Neural progenitor cell (in vitro differentiated cells): ENCODE measurements around the gene POU2F2. TPM values are rescaled to one million over a fixed set of nuclear protein-coding genes. Genes with fewer than 3 reads are reported as not detected.

Experiments
- DNase-seq: peaks from one replicate; pipeline ENCODE4 v3.0.0-alpha.2; 2016; ENCODE audit warnings: low spot score
- H2AFZ ChIP-seq: fragments of 200-600 bp; sonication (generic); replicated peaks from 2 replicates; pipeline ENCODE4 v1.6.1; 2016; ENCODE audit warnings: antibody characterized with exemption
- H3F3A ChIP-seq: fragments of 200-600 bp; sonication (generic); 2 replicates; pipeline ENCODE4 v1.6.1; 2016; ENCODE audit warnings: antibody characterized with exemption, low read depth
- H3K27ac ChIP-seq: fragments of 200-600 bp; sonication (generic); 2 replicates; pipeline ENCODE4 v1.5.1; 2016; ENCODE audit warnings: mild to moderate bottlenecking
- H3K27me3 ChIP-seq: fragments of 200-600 bp; sonication (generic); 2 replicates; pipeline ENCODE4 v1.6.1; 2016; ENCODE audit warnings: mild to moderate bottlenecking, moderate library complexity
- H3K36me3 ChIP-seq: fragments of 200-600 bp; sonication (generic); 2 replicates; pipeline ENCODE4 v1.5.1; 2016
- H3K4me1 ChIP-seq: fragments of 200-600 bp; sonication (generic); 2 replicates; pipeline ENCODE4 v1.6.1; 2016; ENCODE audit warnings: mixed run types
- H3K4me2 ChIP-seq: fragments of 200-600 bp; sonication (generic); 2 replicates; pipeline ENCODE4 v1.6.1; 2016
- H3K4me3 ChIP-seq: fragments of 200-600 bp; sonication (generic); 2 replicates; pipeline ENCODE4 v1.5.1; 2016
- H3K79me2 ChIP-seq: fragments of 200-600 bp; sonication (generic); 2 replicates; pipeline ENCODE4 v1.6.1; 2016; ENCODE audit warnings: low read depth
- H3K9ac ChIP-seq: fragments of 200-600 bp; sonication (generic); 2 replicates; pipeline ENCODE4 v1.6.1; 2016
- H3K9me3 ChIP-seq: fragments of 200-600 bp; sonication (generic); 2 replicates; pipeline ENCODE4 v1.5.1; 2016; ENCODE audit warnings: low read depth
- H4K20me1 ChIP-seq: fragments of 200-600 bp; sonication (generic); 2 replicates; pipeline ENCODE4 v1.6.1; 2016; ENCODE audit warnings: low read depth
- H3K27ac Mint-ChIP-seq: 3 replicates; pipeline ENCODE4 v1.8.0; 2021; ENCODE audit warnings: mixed read lengths
- H3K27me3 Mint-ChIP-seq: 2 replicates; pipeline ENCODE4 v1.8.0; 2022; ENCODE audit warnings: low read depth, mild to moderate bottlenecking, inconsistent platforms, moderate library complexity, mixed read lengths; ENCODE audit not compliant: insufficient read depth
- H3K36me3 Mint-ChIP-seq: 3 replicates; pipeline ENCODE4 v1.8.0; 2021; ENCODE audit warnings: mixed read lengths
- H3K4me1 Mint-ChIP-seq: 3 replicates; pipeline ENCODE4 v1.8.0; 2021; ENCODE audit warnings: mixed read lengths
- H3K4me3 Mint-ChIP-seq: 3 replicates; pipeline ENCODE4 v1.8.0; 2021; ENCODE audit warnings: mild to moderate bottlenecking, moderate library complexity, mixed read lengths
- H3K9me3 Mint-ChIP-seq: 3 replicates; pipeline ENCODE4 v1.8.0; 2020; ENCODE audit warnings: mixed read lengths
- CTCF ChIP-seq: fragments of 200-600 bp; sonication (generic); IDR thresholded peaks from 2 replicates; pipeline ENCODE4 v1.5.1; 2017; ENCODE audit warnings: antibody characterized with exemption, mild to moderate bottlenecking
- EZH2 ChIP-seq: fragments of 200-600 bp; sonication (generic); IDR thresholded peaks from 2 replicates; pipeline ENCODE4 v1.6.1; 2017; ENCODE audit warnings: antibody characterized with exemption, mild to moderate bottlenecking, moderate library complexity
- EZH2phosphoT487 ChIP-seq: fragments of 200-600 bp; sonication (generic); IDR thresholded peaks from 2 replicates; pipeline ENCODE4 v1.6.1; 2017; ENCODE audit warnings: antibody characterized with exemption
- total RNA-seq: library from RNA; depleted of rRNA; stranded (reverse); fragments of >200 nt; gene quantifications from 2 replicates; pipeline ENCODE4 v1.2.3, GENCODE V29; 2015; ENCODE audit warnings: low replicate concordance

The POU2F2 gene
- total RNA-seq, 1 donor from 2014 or later, result 0.69 TPM

DNA sequence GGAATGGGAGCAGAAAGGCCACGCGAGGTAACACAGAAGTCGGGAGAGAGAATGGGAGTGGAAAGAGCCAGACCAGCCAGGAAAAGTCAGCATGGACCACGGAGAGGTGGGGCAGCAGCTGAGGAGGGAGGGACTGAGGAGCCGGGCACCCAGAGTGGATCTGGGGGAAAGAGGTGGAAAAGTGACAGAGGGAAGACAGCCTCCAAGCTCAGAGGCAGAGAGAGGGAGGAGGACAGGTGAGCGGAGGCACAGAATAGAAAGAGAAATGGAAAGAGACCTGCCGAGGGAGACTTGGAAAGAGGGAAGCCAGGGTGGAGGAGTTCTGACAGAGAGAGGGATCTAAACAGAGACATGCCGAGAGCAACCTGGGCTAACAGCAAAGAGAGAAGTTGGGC, 63.9 kb downstream of the POU2F2 start:
- Histone ChIP-seq H3K36me3 (no peaks in the 10 kb centered on the region), H3K4me2 (peak overlapping the region; percentile 83), H3K27me3 (no peaks in the 10 kb centered on the region), H4K20me1 (peaks cover 35% of the 10 kb centered on the region), H3K9me3 (no peaks in the 10 kb centered on the region), H3K79me2 (peaks cover 38% of the 10 kb centered on the region), H3K9ac (no peak overlapping the region), H2AFZ (no peak overlapping the region), H3F3A (peaks cover 16% of the 10 kb centered on the region), H3K4me3 (peak overlapping the region; percentile 64), H3K27ac (no peak overlapping the region), H3K4me1 (peaks cover 20% of the 10 kb centered on the region)
- H3K36me3 Mint-ChIP-seq, result no peaks in the 10 kb centered on the region
- H3K27ac Mint-ChIP-seq, result no peak overlapping the region
- peaks cover 5% of the 10 kb centered on the region for H3K27me3 Mint-ChIP-seq
- peaks cover 10% of the 10 kb centered on the region for H3K4me1 Mint-ChIP-seq
- H3K9me3 Mint-ChIP-seq, result no peaks in the 10 kb centered on the region
- DNase-seq, result no peak
- H3K4me3 Mint-ChIP-seq, result no peak overlapping the region
- TF ChIP-seq EZH2 (no peak), EZH2phosphoT487 (no peak), CTCF (no peak)

GRCh38 chr19:42067315-42067888, 64.8 kb downstream of the POU2F2 start:
- DNase-seq, result no peak
- Histone ChIP-seq H3K9me3 (no peaks in the 10 kb centered on the region), H3K36me3 (no peaks in the 10 kb centered on the region), H3K9ac (no peak overlapping the region), H3K4me3 (peak overlapping the region; percentile 64), H2AFZ (no peak overlapping the region), H4K20me1 (peaks cover 35% of the 10 kb centered on the region), H3K4me2 (peak overlapping the region; percentile 83), H3K4me1 (peaks cover 20% of the 10 kb centered on the region), H3K27me3 (no peaks in the 10 kb centered on the region), H3K79me2 (peaks cover 38% of the 10 kb centered on the region), H3K27ac (no peak overlapping the region), H3F3A (peaks cover 10% of the 10 kb centered on the region)
- Mint-ChIP-seq H3K4me1 (peaks cover 10% of the 10 kb centered on the region), H3K27me3 (peaks cover 8% of the 10 kb centered on the region), H3K9me3 (no peaks in the 10 kb centered on the region), H3K36me3 (no peaks in the 10 kb centered on the region), H3K4me3 (no peak overlapping the region), H3K27ac (no peak overlapping the region)
- TF ChIP-seq CTCF (no peak), EZH2phosphoT487 (no peak), EZH2 (no peak)

GRCh38 chr19:42066075-42066754, 66.0 kb downstream of the POU2F2 start:
- Histone ChIP-seq H2AFZ (no peak overlapping the region), H3K79me2 (peaks cover 38% of the 10 kb centered on the region), H3K9me3 (no peaks in the 10 kb centered on the region), H3K4me2 (no peak overlapping the region), H3K27ac (no peak overlapping the region), H3F3A (peaks cover 10% of the 10 kb centered on the region), H3K9ac (no peak overlapping the region), H3K27me3 (no peaks in the 10 kb centered on the region), H3K4me3 (no peak overlapping the region), H3K4me1 (peaks cover 20% of the 10 kb centered on the region), H3K36me3 (no peaks in the 10 kb centered on the region), H4K20me1 (peaks cover 35% of the 10 kb centered on the region)
- DNase-seq, result peak; percentile 70
- H3K9me3 Mint-ChIP-seq, result no peaks in the 10 kb centered on the region
- H3K27me3 Mint-ChIP-seq, result peaks cover 3% of the 10 kb centered on the region
- peaks cover 8% of the 10 kb centered on the region for H3K4me1 Mint-ChIP-seq
- peaks cover 6% of the 10 kb centered on the region for H3K36me3 Mint-ChIP-seq
- TF ChIP-seq EZH2phosphoT487 (no peak), CTCF (no peak)
- H3K27ac Mint-ChIP-seq, result no peak overlapping the region
- H3K4me3 Mint-ChIP-seq, result no peak overlapping the region
